SK-N-SH (cell line): ENCODE data around the gene OR4C3. TPM values are rescaled to one million over a fixed set of nuclear protein-coding genes. Genes with fewer than 3 reads are reported as not detected.
"Not testable (repeated sequence)": the region's sequence is repeated elsewhere in the genome, so short reads cannot be mapped to it uniquely, and the experiment has no call there.

ENCODE experiments used
- CTCF ChIA-PET: fragments of 300-600, 350-600 bp; formaldehyde crosslinking; extraction: SDS; loops from one replicate; lab custom pipeline; 2021; lab: Yijun Ruan, JAX
- POLR2A ChIA-PET: fragments of 350-600 bp; sonication (Branson Sonifier 250); formaldehyde crosslinking; extraction: SDS; loops from one replicate; lab custom pipeline; 2020; ENCODE audit warnings: antibody characterized with exemption, inconsistent platforms; lab: Yijun Ruan, JAX
- DNase-seq: peaks from one replicate; pipeline ENCODE4 v3.0.0; 2012
- H2AFZ ChIP-seq: fragments of 200-600 bp; sonication (generic); 2 replicates; pipeline ENCODE4 v1.8.1; 2016; ENCODE audit warnings: antibody characterized with exemption, mild to moderate bottlenecking, low read depth
- H3F3A ChIP-seq: fragments of 200-600 bp; sonication (generic); replicated peaks from 2 replicates; pipeline ENCODE3; 2016; ENCODE audit warnings: antibody characterized with exemption, mild to moderate bottlenecking; ENCODE audit not compliant: insufficient read depth
- H3K27ac ChIP-seq, 2 experiments: fragments of 200-500 bp in 1 of 2; fragments of 200-600 bp in 1 of 2; sonication (Bioruptor generic) in 1 of 2; sonication (generic), shearing (Covaris generic) in 1 of 2; 2 replicates each; pipeline versions ENCODE4 v1.5.1 to v1.6.1; 2014 to 2016; ENCODE audit warnings: low read depth in 2 of 2, inconsistent platforms in 1 of 2, low read length in 1 of 2, mild to moderate bottlenecking in 1 of 2, mixed read lengths in 1 of 2
- H3K27me3 ChIP-seq: fragments of 200-600 bp; sonication (generic), shearing (Covaris generic); 2 replicates; pipeline ENCODE4 v1.6.1; 2016; ENCODE audit warnings: mixed run types; ENCODE audit not compliant: insufficient read depth
- H3K36me3 ChIP-seq, 2 experiments: fragments of 200-500 bp in 1 of 2; fragments of 200-600 bp in 1 of 2; sonication (Bioruptor generic) in 1 of 2; sonication (generic) in 1 of 2; replicated peaks in 1 of 2; 2 replicates each; pipeline versions ENCODE3 to v1.5.1; 2014 to 2016; ENCODE audit warnings: low read length in 1 of 2, mild to moderate bottlenecking in 1 of 2; ENCODE audit not compliant: insufficient read depth in 2 of 2, control insufficient read depth in 1 of 2
- H3K4me1 ChIP-seq, 2 experiments: fragments of 200-500 bp in 1 of 2; fragments of 200-600 bp in 1 of 2; sonication (Bioruptor generic) in 1 of 2; sonication (generic), shearing (Covaris generic) in 1 of 2; 2 replicates each; pipeline versions ENCODE4 v1.5.1 to v1.6.1; 2014 to 2016; ENCODE audit warnings: low read depth in 1 of 2, low read length in 1 of 2, mixed run types in 1 of 2; ENCODE audit not compliant: insufficient read depth in 2 of 2, control insufficient read depth in 1 of 2
- H3K4me2 ChIP-seq: fragments of 200-600 bp; sonication (generic), shearing (Covaris generic); 2 replicates; pipeline ENCODE4 v1.6.1; 2017; ENCODE audit warnings: mixed run types
- H3K4me3 ChIP-seq, 2 experiments: fragments of 200-500 bp in 1 of 2; fragments of 200-600 bp in 1 of 2; sonication (Bioruptor generic) in 1 of 2; sonication (generic), shearing (Covaris generic) in 1 of 2; 2 replicates each; pipeline versions ENCODE4 v1.5.1 to v1.8.1; 2014 to 2016; ENCODE audit warnings: low read depth in 2 of 2, inconsistent platforms in 1 of 2, low read length in 1 of 2, mild to moderate bottlenecking in 1 of 2, mixed read lengths in 1 of 2, moderate library complexity in 1 of 2
- H3K79me2 ChIP-seq: fragments of 200-600 bp; sonication (generic); 2 replicates; pipeline ENCODE4 v1.8.1; 2017; ENCODE audit warnings: mild to moderate bottlenecking; ENCODE audit not compliant: insufficient read depth
- H3K9ac ChIP-seq: fragments of 200-600 bp; sonication (generic); 2 replicates; pipeline ENCODE4 v1.6.1; 2017; ENCODE audit warnings: mixed run types
- H3K9me2 ChIP-seq: fragments of 200-600 bp; sonication (generic); 2 replicates; pipeline ENCODE4 v1.6.1; 2017; ENCODE audit warnings: mixed run types
- H3K9me3 ChIP-seq: fragments of 200-600 bp; sonication (generic); 2 replicates; pipeline ENCODE4 v1.6.1; 2017; ENCODE audit warnings: mixed run types, mild to moderate bottlenecking, moderate library complexity
- H4K20me1 ChIP-seq: fragments of 200-600 bp; sonication (generic); 2 replicates; pipeline ENCODE4 v1.6.1; 2017; ENCODE audit warnings: mild to moderate bottlenecking, mixed run types; ENCODE audit not compliant: insufficient read depth
- ELF1 ChIP-seq: IDR thresholded peaks from 2 replicates; pipeline ENCODE4 v1.4.0; 2012
- EP300 ChIP-seq, 2 experiments: IDR thresholded peaks; 2 replicates each; pipeline versions ENCODE4 v1.4.0 to v1.6.1; 2012; ENCODE audit warnings: borderline replicate concordance in 1 of 2, low read depth in 1 of 2, low read length in 1 of 2
- FOSL2 ChIP-seq: IDR thresholded peaks from 2 replicates; pipeline ENCODE4 v1.4.0; 2012; ENCODE audit warnings: low read depth, mild to moderate bottlenecking, moderate library complexity, borderline replicate concordance
- FOXJ3 ChIP-seq: sonication (generic); formaldehyde crosslinking; IDR thresholded peaks from 2 replicates; pipeline ENCODE4 v1.5.1; 2020; ENCODE audit warnings: mild to moderate bottlenecking, missing genetic modification reagents
- JUND ChIP-seq: IDR thresholded peaks from 2 replicates; pipeline ENCODE4 v1.4.0; 2012
- MAX ChIP-seq: IDR thresholded peaks from 2 replicates; pipeline ENCODE4 v1.4.0; 2012; ENCODE audit warnings: low read depth
- MEF2A ChIP-seq: IDR thresholded peaks from 2 replicates; pipeline ENCODE4 v1.4.0; 2012; ENCODE audit warnings: low read depth, borderline replicate concordance
- MXI1 ChIP-seq: IDR thresholded peaks from 2 replicates; pipeline ENCODE4 v1.6.1; 2012; ENCODE audit warnings: mild to moderate bottlenecking, low read depth, low read length, improper control_type of control experiment
- NFIC ChIP-seq: IDR thresholded peaks from 2 replicates; pipeline ENCODE4 v1.4.0; 2012; ENCODE audit warnings: borderline replicate concordance
- PBX3 ChIP-seq: IDR thresholded peaks from 2 replicates; pipeline ENCODE4; 2012
- RAD21 ChIP-seq: IDR thresholded peaks from 2 replicates; pipeline ENCODE4 v1.6.1; 2012; ENCODE audit warnings: mild to moderate bottlenecking, low read length
- REST ChIP-seq: IDR thresholded peaks from 2 replicates; pipeline ENCODE4 v1.6.1; 2012; ENCODE audit warnings: mild to moderate bottlenecking, low read depth, low read length, moderate library complexity
- RFX5 ChIP-seq: IDR thresholded peaks from 2 replicates; pipeline ENCODE4 v1.6.1; 2012; ENCODE audit warnings: mild to moderate bottlenecking, improper control_type of control experiment, low read length
- SIN3A ChIP-seq: IDR thresholded peaks from 2 replicates; pipeline ENCODE4 v1.6.1; 2012; ENCODE audit warnings: low read depth, mild to moderate bottlenecking, low read length, moderate library complexity, borderline replicate concordance
- SMC3 ChIP-seq: IDR thresholded peaks from 2 replicates; pipeline ENCODE4 v1.6.1; 2012; ENCODE audit warnings: low read depth, low read length, improper control_type of control experiment
- USF2 ChIP-seq: fragments of 150-350 bp; IDR thresholded peaks from 2 replicates; pipeline ENCODE4 v1.6.1; 2017; ENCODE audit warnings: antibody characterized with exemption, low read length, low read depth, borderline replicate concordance
- WGBS: methylation state at CpG from one replicate; pipeline ENCODE4 v1.1.6; 2017; ENCODE audit warnings: low lambda C conversion rate; 5-methylcytosine and 5-hydroxymethylcytosine counted together
- polyA plus RNA-seq, 3 experiments: library from polyadenylated mRNA; depleted of rRNA; stranded (reverse); fragments of >200 nt; gene quantifications; 2 replicates each; pipeline ENCODE4 v1.2.3, GENCODE V29; 2012

Gene OR4C3
- polyA plus RNA-seq (2012; rRNA removed), result not detected in 2 replicates
- not detected in 2 replicates for polyA plus RNA-seq (2012; cell fraction: cytosol; rRNA removed)
- not detected in 2 replicates for polyA plus RNA-seq (2012; cell fraction: nucleus; rRNA removed)

GRCh38 chr11:48324620-48325019 is at the start of gene OR4C3:
TSS of gene OR4C3 (plus strand) at chr11:48324920. CDS start at chr11:48325022, 102 bp downstream.
- H3K9ac ChIP-seq, H3K27me3 ChIP-seq, H3K9me2 ChIP-seq, H3K27ac ChIP-seq, H3K36me3 ChIP-seq, H2AFZ ChIP-seq, H3K4me2 ChIP-seq, H3F3A ChIP-seq, H3K4me3 ChIP-seq, POLR2A ChIA-PET, H4K20me1 ChIP-seq, H3K79me2 ChIP-seq, H3K9me3 ChIP-seq, H3K4me1 ChIP-seq, DNase-seq: not testable (repeated sequence)
- CTCF ChIA-PET, result interaction anchor here (1.5 kb wide), 1 partner anchor 17 kb away, joined by 4 read pairs; no protein-coding TSS in a partner anchor

- no peak within 1 kb of the TSS for H3K27ac ChIP-seq
- POLR2A ChIA-PET, result no interaction called here
- H3K9ac ChIP-seq, result no peak within 1 kb of the TSS
These were observed 18.8 kb upstream of the OR4C3 start, which contains the start of gene OR4S1 for GRCh38 chr11:48305923-48306322. TSS of gene OR4S1 (plus strand) at chr11:48306223. CDS start at chr11:48306223, 0 bp downstream.

More at GRCh38 chr11:48305923-48306322, 18.8 kb upstream of the OR4C3 start, which contains the start of gene OR4S1:
- Histone ChIP-seq H3K4me3 (no peak within 1 kb of the TSS), H3K27me3 (no peaks in the 10 kb centered on the region), H3K9me2 (no peaks in the 10 kb centered on the region), H2AFZ (no peak within 1 kb of the TSS), H3K36me3 (no peaks in the 10 kb centered on the region), H4K20me1 (no peaks in the 10 kb centered on the region), H3F3A (no peaks in the 10 kb centered on the region), H3K4me1 (no peaks in the 10 kb centered on the region), H3K4me2 (no peak within 1 kb of the TSS), H3K79me2 (no peaks in the 10 kb centered on the region), H3K9me3 (no peaks in the 10 kb centered on the region)
- CTCF ChIA-PET, result interaction anchor here (1.4 to 1.9 kb wide), 2 partner anchors 20 to 1690 kb away, joined by 3 to 6 read pairs; no protein-coding TSS in a partner anchor
- TF ChIP-seq ELF1 (no peak), RFX5 (no peak), NFIC (no peak), FOSL2 (no peak), REST (no peak), PBX3 (no peak), EP300 (IDR thresholded peaks at IDR 0.05; ENCODE audit: borderline replicate concordance in 1 of 2, low read depth in 1 of 2, low read length in 1 of 2) (no peak), SMC3 (no peak), MAX (no peak), MEF2A (no peak), FOXJ3 (CRISPR knock-in tag) (no peak), RAD21 (no peak), JUND (no peak), SIN3A (no peak), USF2 (no peak), MXI1 (no peak)
- no peak for DNase-seq
- WGBS, result 4% methylated on average over 1 of the region's 1 CpG
